ENCODE data around the gene KCNMA1. TPM values are rescaled to one million over a fixed set of nuclear protein-coding genes. Genes with fewer than 3 reads are reported as not detected.

Gene KCNMA1
- total RNA-seq, 1 experiment from 2014 or later: 20.7 TPM

GRCh38 chr10:77571490-77571889, 66.1 kb downstream of the KCNMA1 start:
- no peaks in the 10 kb centered on the region for H3K27me3 Mint-ChIP-seq (ENCODE audit: insufficient read depth, unreplicated experiment)
- H3K4me1 ChIP-seq: no peaks in the 10 kb centered on the region
- TF ChIP-seq, protein P1, sequence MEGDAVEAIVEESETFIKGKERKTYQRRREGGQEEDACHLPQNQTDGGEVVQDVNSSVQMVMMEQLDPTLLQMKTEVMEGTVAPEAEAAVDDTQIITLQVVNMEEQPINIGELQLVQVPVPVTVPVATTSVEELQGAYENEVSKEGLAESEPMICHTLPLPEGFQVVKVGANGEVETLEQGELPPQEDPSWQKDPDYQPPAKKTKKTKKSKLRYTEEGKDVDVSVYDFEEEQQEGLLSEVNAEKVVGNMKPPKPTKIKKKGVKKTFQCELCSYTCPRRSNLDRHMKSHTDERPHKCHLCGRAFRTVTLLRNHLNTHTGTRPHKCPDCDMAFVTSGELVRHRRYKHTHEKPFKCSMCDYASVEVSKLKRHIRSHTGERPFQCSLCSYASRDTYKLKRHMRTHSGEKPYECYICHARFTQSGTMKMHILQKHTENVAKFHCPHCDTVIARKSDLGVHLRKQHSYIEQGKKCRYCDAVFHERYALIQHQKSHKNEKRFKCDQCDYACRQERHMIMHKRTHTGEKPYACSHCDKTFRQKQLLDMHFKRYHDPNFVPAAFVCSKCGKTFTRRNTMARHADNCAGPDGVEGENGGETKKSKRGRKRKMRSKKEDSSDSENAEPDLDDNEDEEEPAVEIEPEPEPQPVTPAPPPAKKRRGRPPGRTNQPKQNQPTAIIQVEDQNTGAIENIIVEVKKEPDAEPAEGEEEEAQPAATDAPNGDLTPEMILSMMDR (IDR thresholded peaks at IDR 0.05; ENCODE audit: insufficient read depth in 1 of 2, low read depth in 1 of 2, low read length in 1 of 2, severe bottlenecking in 1 of 2, unreplicated experiment in 1 of 2): no peak
- no peaks in the 10 kb centered on the region for H3K36me3 Mint-ChIP-seq (ENCODE audit: insufficient read depth, unreplicated experiment)
- H3K4me3 Mint-ChIP-seq (ENCODE audit: unreplicated experiment): no peak overlapping the region
- BruUV-seq (replicated peaks): no TSS peak
- intact Hi-C loops (cut with micrococcal nuclease; ENCODE audit: unreplicated experiment): no loop called here
- CTCF ChIA-PET: no interaction called here
- no peak for DNase-seq
- H3K9me3 ChIP-seq: no peaks in the 10 kb centered on the region
- no peaks in the 10 kb centered on the region for H3K9me3 Mint-ChIP-seq (ENCODE audit: unreplicated experiment)
- H3K36me3 ChIP-seq (ENCODE audit: control insufficient read depth, insufficient read depth, low read length): no peaks in the 10 kb centered on the region
- POLR2A ChIA-PET: no interaction called here
- H3K27me3 ChIP-seq (replicated peaks; ENCODE audit: control insufficient read depth, insufficient read depth, low read length): no peaks in the 10 kb centered on the region
- no peak overlapping the region for H3K4me3 ChIP-seq (ENCODE audit: low read depth, low read length)
- no peak overlapping the region for H3K27ac Mint-ChIP-seq (ENCODE audit: unreplicated experiment)
- no peaks in the 10 kb centered on the region for H3K4me1 Mint-ChIP-seq (ENCODE audit: low read depth, unreplicated experiment)

DNA sequence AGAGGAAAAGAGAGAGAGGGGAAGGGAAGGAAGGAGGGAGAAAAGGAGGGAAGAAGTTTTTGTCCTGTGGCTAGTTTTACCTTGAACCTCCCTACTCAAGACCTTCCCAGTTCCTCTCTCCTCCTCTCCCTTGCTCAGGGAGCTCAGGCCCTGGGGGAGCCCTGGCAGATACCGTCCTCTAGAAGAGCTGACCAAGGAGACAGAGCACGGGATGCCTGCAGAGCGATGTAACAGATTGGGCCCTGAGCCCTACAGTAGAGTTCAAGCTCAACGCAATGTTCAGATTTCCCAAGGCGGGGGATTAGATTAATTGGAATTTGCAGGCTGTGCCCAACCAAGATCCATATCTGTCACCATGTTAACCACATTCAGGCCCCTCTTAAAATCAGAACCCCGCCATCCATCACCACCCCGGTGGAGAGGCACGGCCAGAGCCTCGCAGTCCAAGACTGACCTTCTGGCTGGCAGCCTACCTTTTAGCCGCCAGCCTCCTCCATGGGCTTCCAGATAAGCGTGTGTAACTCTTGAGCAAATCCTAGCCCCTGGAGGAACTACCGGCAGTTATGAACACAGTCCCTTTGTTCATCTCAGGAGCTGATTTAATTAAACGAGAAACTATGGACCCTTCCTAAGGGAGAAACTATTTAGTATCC, 70.6 kb downstream of the KCNMA1 start:
- Mint-ChIP-seq H3K27ac (ENCODE audit: unreplicated experiment) (no peak overlapping the region), H3K4me3 (ENCODE audit: unreplicated experiment) (no peak overlapping the region), H3K36me3 (ENCODE audit: insufficient read depth, unreplicated experiment) (no peaks in the 10 kb centered on the region), H3K9me3 (ENCODE audit: unreplicated experiment) (no peaks in the 10 kb centered on the region), H3K4me1 (ENCODE audit: low read depth, unreplicated experiment) (peaks cover 13% of the 10 kb centered on the region), H3K27me3 (ENCODE audit: insufficient read depth, unreplicated experiment) (no peaks in the 10 kb centered on the region)
- Histone ChIP-seq H3K9me3 (no peaks in the 10 kb centered on the region), H3K4me3 (ENCODE audit: low read depth, low read length) (no peak overlapping the region), H3K27me3 (replicated peaks; ENCODE audit: control insufficient read depth, insufficient read depth, low read length) (no peaks in the 10 kb centered on the region), H3K36me3 (ENCODE audit: control insufficient read depth, insufficient read depth, low read length) (no peaks in the 10 kb centered on the region), H3K4me1 (peaks cover 13% of the 10 kb centered on the region)
- DNase-seq: no peak
- TF ChIP-seq, protein P1 (IDR thresholded peaks at IDR 0.05; ENCODE audit: insufficient read depth in 1 of 2, low read depth in 1 of 2, low read length in 1 of 2, severe bottlenecking in 1 of 2, unreplicated experiment in 1 of 2): no peak
- intact Hi-C loops (cut with micrococcal nuclease; ENCODE audit: unreplicated experiment): no loop called here
- BruUV-seq (replicated peaks): no TSS peak
- CTCF ChIA-PET: no interaction called here
- POLR2A ChIA-PET: no interaction called here

DNA sequence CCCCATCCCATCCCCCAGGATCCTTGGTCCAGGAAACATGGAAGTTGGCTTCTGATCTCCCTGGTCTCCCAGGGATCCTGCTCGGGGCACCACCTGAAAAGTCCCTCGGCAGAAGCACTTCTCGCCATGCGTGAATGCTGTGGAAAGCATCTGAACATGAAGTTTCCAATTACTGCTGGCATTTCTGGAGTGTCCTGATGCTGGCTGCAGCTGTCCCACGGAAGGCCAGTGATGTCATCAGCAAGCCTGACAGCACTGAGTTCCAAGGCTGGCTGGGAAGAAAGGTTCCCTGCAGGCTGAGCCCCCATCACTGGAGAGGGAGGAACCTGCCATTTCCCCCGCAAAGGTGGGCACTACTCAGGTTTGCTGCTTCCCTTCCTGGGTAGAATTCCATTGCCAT, 71.4 kb downstream of the KCNMA1 start:
- BruUV-seq (replicated peaks): no TSS peak
- Mint-ChIP-seq H3K27ac (ENCODE audit: unreplicated experiment) (no peak overlapping the region), H3K27me3 (ENCODE audit: insufficient read depth, unreplicated experiment) (no peaks in the 10 kb centered on the region), H3K4me1 (ENCODE audit: low read depth, unreplicated experiment) (peaks cover 13% of the 10 kb centered on the region), H3K9me3 (ENCODE audit: unreplicated experiment) (no peaks in the 10 kb centered on the region), H3K36me3 (ENCODE audit: insufficient read depth, unreplicated experiment) (no peaks in the 10 kb centered on the region), H3K4me3 (ENCODE audit: unreplicated experiment) (no peak overlapping the region)
- Histone ChIP-seq H3K27me3 (replicated peaks; ENCODE audit: control insufficient read depth, insufficient read depth, low read length) (no peaks in the 10 kb centered on the region), H3K4me1 (peaks cover 13% of the 10 kb centered on the region), H3K36me3 (ENCODE audit: control insufficient read depth, insufficient read depth, low read length) (no peaks in the 10 kb centered on the region), H3K9me3 (no peaks in the 10 kb centered on the region), H3K4me3 (ENCODE audit: low read depth, low read length) (no peak overlapping the region)
- intact Hi-C loops (cut with micrococcal nuclease; ENCODE audit: unreplicated experiment): no loop called here
- POLR2A ChIA-PET: no interaction called here
- TF ChIP-seq, protein P1 (IDR thresholded peaks at IDR 0.05; ENCODE audit: insufficient read depth in 1 of 2, low read depth in 1 of 2, low read length in 1 of 2, severe bottlenecking in 1 of 2, unreplicated experiment in 1 of 2): no peak
- no peak for DNase-seq
- CTCF ChIA-PET: no interaction called here
